Central memory CD4-positive, alpha-beta T cell (primary cell): ENCODE data around the gene PEF1.
"Not testable (repeated sequence)": the region's sequence is repeated elsewhere in the genome, so short reads cannot be mapped to it uniquely, and the experiment has no call there.

Source experiments
- DNase-seq: peaks from one replicate; pipeline ENCODE4 v3.0.0; 2022

PEF1 gene

DNA sequence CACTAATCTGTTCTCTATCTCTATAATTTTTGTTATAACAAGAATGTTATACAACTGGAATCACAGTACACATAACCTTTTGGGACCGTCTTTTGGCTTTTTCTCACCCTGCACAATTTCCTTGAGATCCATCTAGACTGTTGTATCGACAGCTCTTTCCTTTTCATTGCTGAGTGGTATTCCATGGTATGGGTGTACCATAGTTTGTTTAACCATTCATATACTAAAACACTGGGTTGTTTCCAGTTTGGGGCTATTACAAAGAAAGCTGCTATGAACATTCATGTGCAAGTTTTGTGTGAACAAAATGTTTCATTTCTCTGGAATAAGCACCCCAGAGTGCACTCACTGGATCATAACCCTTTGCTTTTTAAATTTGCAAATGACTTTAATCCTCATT lies 42.6 kb downstream of the PEF1 start:
- DNase-seq = no peak

- DNase-seq = no peak
These were observed 44.0 kb downstream of the PEF1 start for GRCh38 chr1:31600641-31601040.

DNA sequence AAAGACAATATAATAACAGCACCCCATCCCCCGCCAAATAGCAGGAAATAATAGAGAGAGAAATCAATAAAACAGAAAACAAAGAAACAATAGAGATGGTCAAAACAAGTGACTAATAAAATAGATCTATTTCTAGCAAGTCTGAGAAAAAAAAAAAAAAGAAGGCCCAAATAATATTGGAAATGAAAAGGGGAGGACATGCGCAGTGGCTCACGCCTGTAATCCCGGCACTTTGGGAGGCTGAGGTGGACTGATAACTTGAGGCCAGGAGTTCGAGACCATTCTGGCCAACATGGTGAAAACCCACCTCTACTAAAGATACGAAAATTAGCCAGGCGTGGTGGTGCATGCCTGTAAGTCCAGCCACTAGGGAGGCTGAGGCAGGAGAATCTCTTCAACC lies 45.7 kb downstream of the PEF1 start:
- no peak for DNase-seq

DNA sequence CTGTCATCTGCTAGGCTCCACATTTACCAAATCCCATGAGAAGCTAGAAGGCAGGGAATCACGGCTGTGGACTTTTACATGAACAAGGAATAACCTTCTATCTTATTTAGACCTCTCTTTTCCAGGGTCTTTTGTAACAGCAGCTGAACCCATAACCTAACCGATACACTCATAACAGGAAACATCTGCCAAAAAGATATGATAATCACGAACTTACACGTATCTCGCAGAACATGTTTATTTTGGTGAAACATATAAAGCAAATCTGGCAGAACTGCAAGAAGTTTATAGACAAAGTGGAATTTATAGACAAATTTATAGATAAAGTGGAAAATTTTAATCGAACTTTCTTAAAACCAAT lies 48.0 kb downstream of the PEF1 start:
- DNase-seq = no peak

DNA sequence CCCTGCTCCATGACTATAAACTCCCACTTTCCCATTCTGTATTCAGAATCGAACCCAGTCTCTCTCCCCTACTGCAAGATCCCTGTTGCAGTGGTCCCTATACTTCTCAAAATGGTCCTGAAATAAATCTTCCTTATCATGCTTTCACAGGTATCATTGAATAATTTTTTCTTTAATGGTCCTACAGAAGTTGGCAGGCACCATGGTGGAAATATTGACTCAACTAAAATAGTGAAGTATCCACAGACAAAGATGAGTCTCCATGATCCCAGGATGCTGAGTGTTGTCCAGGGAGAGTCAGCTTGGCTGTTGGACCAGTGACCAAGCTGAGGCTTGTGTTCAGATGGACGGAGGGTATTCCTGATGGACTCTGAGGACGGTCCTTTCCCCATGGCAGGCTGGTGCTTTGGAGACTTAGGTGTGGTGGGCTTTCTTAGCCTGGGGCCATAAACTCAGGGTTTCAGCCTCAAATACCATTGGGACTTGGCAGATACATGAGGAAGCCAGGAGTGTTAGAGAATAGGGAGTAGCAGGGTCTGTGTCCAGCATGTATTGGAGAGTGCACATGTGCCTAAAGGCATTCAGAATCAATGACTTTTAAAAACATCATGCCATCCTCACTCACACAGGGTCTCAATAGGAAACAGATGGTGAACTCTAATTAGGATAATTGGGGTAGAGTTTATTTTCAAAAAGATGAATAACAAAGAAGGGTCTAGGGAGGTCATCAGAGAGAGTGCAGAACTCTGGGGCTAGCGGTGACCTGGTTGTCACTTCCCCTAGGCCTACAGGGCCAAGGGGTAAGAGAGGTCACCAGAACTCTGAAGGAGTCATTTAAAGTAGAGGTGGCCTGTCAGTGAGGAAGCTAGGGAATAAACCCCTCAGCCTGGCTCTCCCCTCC lies 48.6 kb downstream of the PEF1 start:
- DNase-seq = no peak

DNA sequence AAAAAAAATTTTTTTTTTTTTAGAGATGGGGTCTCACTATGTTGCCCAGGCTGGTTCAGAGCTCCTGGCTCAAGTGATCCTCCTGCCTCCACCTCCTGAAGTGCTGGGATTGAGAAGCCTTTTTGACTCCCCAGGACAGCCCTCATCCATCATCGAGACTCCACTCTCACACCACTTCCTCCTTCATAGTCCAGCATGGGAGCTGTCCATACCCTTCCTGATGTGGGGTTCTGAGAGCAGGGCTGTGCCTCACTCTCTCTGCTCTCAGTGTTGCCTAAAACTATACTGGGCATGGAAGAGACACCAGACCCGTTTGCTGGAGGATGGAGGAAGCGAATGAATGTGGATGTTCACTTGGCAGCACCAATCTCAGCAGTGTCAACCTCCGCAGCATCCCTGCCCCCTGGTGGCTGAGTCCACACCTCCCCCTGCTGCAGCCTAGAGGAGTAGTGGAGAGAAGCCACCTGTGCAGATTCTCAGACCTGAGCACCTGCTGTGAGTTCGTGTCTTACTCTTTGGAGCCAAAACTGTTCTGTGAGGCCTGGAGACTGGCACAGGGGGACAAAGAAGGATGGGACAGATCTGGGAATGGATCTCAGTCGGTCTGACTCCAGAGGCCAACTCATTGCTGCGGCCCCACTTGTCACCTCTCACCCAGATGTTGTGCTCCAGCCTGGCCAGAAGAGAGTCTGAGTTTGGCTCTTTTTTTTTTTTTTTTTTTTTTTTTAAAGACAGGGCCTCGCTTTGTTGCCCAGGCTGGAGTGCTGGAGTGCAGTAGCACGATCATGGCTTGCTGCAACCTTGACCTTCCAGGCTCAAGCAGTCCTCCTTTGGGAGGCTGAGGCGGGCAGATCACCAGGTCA lies 50.7 kb downstream of the PEF1 start:
- peak; percentile 40 for DNase-seq

- DNase-seq = no peak
These were observed 51.5 kb downstream of the PEF1 start for GRCh38 chr1:31593136-31593665.

DNA sequence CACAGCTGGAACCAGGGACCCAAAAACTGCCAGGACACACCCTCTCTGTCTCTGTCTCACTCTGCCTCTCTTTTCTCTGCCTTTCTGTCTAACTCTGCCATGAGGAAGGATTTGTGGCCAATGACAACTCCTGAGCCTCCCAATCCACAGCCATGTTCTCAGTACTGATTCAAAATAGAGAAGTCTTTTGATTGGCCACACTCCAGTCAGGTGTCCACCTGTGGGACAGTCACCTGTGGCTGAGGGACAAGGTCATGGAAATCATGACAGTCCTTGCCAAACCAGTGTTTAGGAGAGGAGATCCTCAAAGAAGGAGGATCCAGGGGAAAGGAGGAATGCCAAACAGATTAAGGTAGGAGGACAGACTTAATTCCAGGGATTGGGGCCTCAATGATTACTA lies 52.5 kb downstream of the PEF1 start:
- DNase-seq = no peak

DNA sequence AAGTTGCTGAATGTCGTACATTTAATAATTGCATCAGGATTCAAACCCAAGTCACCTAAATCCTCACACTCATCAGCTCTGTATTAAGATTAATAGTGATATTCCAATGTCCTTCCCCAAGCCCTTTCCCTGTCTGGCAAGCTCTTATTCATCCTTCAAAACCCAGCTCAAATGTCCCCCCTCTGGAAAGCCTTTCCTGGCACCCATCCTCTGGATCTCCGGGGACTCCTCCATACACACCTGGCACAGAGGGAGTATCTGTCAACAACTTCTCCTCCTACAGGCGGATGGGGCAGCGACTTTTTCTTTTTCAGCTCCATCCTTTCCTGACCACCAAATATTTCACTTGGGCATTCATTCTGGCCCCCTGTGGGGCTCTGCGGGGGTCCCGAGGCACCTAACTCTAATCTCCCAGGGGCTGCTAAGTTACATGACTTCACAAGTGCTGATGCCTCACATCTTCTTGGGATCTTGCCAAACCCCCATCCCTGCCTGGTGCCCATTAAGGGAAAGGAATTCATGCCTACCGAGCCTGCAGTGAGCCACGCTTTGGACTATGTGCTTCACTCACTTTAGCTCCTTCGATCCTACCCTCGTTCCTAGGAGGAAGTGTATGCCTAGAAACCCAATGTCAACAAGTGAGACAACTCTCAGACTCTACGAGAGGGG lies 53.1 kb downstream of the PEF1 start:
- no peak for DNase-seq

DNA sequence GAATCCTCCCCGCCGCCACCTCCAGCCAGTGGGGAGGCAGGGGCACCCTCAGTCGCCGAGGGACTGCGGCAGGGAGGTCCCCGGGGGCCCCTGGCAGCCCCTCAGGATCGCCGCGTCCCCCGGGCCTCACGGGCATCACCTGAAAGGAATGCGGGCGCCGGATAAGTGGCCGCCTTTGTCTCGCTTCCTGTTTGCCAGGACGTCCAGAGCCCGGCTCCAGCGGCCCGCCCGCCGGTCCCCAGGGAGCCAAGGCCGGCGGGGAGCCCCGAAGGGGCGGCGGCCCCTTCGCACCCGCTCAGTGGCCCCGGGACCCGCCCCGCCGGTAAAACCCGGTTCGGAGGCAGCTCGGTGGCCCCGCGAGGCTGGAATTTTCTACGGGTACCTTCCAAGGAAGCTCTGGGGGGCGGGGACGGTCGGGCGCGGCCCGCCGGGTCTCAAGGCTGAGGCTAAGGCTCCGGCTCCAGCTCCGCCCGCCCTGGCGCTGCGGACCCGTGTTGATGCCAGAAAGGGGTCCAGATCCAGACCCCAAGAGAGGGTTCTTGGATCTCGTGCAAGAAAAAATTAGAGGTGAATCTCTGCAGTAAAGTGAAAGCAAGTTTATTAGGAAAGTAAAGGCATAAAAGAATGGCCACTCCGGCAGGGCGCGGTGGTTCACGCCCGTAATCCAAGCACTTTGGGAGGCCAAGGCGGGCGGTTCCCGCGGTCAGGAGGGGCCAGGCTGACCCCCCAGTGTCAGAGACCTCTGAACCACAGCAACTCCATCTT lies 55.7 kb downstream of the PEF1 start:
- no peak for DNase-seq

GRCh38 chr1:31587720-31588423 lies 56.8 kb downstream of the PEF1 start:
- DNase-seq = no peak

GRCh38 chr1:31587328-31587699 lies 57.4 kb downstream of the PEF1 start:
- DNase-seq = not testable (repeated sequence)

- DNase-seq = no peak
These were observed 58.0 kb downstream of the PEF1 start for GRCh38 chr1:31586376-31587327.

GRCh38 chr1:31585736-31586365 lies 58.8 kb downstream of the PEF1 start:
- DNase-seq = no peak

DNA sequence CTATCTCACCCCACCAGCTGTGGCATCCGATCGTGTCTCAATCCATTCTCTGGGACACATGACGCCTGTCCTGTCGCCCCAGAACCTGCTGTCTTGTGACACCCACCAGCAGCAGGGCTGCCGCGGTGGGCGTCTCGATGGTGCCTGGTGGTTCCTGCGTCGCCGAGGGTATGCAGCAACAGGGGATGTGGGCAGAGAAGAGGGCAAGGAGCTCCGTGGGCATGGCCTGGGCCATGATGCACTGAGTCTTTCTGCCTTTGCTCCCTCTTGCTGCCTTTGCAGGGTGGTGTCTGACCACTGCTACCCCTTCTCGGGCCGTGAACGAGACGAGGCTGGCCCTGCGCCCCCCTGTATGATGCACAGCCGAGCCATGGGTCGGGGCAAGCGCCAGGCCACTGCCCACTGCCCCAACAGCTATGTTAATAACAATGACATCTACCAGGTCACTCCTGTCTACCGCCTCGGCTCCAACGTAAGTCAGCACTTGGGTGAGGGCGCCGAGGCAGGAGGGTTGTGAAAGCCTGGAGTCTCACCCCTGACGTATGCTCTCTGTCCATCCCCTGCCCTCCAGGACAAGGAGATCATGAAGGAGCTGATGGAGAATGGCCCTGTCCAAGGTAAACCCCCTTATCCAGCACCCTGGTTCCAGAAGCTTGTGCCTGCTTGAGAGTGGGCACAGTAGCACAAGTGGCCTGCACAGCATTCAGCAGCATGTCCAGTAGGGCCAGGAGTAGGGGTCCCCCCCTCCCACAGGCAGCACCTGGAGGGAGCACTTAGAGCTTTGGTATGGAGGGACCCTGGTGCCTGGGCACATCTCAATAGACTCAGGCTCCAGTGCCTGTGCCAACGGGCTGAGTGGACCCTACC lies 59.6 kb downstream of the PEF1 start:
- DNase-seq = no peak

DNA sequence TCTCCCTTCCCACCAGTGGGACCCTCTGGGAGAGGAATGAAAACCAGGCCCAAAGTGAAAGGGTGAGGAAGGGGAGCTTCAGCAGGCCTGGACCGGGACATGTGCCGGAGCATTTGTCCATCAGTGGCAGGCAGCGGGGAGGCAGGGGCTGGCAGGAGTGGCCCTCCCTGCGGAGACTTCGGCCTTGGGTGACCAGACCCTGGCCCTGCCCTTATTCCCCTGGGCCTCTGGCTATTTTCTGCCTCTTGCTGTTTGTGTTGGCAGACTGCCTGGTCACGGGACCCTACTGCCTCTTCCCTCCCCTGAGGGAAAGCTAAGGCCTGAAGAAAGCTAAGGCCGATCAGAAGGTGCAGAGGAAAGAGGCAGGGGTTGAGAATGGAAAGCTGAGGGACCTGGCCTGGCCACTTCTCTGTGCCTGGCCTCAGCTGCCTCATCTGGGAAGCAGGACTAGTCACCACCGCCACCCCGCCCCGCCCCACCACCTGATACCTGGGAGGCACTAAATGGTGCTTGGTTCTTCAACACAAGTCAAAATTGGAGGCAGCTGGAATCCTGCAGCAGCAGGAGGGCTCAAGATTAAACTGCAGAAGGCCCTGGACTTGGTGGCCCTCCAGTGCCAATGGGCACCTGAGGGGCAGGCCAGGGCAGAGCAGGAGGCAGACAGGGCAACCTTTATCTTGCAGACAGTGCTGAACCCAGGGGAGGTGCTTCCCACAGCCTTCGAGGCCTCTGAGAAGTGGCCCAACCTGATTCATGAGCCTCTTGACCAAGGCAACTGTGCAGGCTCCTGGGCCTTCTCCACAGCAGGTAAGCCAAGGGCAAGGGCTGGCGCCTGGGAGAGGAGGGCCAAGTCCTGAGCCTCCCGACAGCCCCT lies 60.4 kb downstream of the PEF1 start:
- no peak for DNase-seq

- no peak for DNase-seq
These were observed 61.3 kb downstream of the PEF1 start for GRCh38 chr1:31583082-31583994.
